Gastrocnemius medialis (tissue), 4 donors: ENCODE results near the gene PTPRN2. TPM values are rescaled to one million over a fixed set of nuclear protein-coding genes. Genes with fewer than 3 reads are reported as not detected.

ENCODE experiments used
- ATAC-seq, 2 donors: fragments of 150-250 bp; one replicate each; pipeline ENCODE4 v1.9.1; 2016
- DNase-seq, 2 donors: peaks; one replicate each; pipeline ENCODE4 v3.0.0-alpha.2; 2019
- H3K27ac ChIP-seq, 4 donors: fragments of 200-600 bp; sonication (generic); 1 replicate in 1 of 4; 2 replicates in 3 of 4; pipeline ENCODE4 v1.5.1; 2016 to 2018; ENCODE audit warnings: mild to moderate bottlenecking in 2 of 4, moderate library complexity in 1 of 4
- H3K27me3 ChIP-seq, 3 donors: fragments of 200-600 bp; sonication (generic) in 2 of 3; 1 replicate in 1 of 3; 2 replicates in 2 of 3; pipeline versions ENCODE4 v1.5.1 to v1.6.0; 2016 to 2019; ENCODE audit warnings: mild to moderate bottlenecking in 1 of 3, moderate library complexity in 1 of 3
- H3K36me3 ChIP-seq, 2 donors: fragments of 200-600 bp; sonication (generic) in 1 of 2; one replicate each; pipeline ENCODE4 v1.5.1; 2017 to 2018
- H3K4me1 ChIP-seq, 2 donors: fragments of 200-600 bp; sonication (generic) in 1 of 2; one replicate each; pipeline ENCODE4 v1.5.1; 2016 to 2017; ENCODE audit warnings: mild to moderate bottlenecking in 2 of 2
- H3K4me3 ChIP-seq, 4 donors: fragments of 200-600 bp; sonication (generic) in 3 of 4; 1 replicate in 1 of 4; 2 replicates in 3 of 4; pipeline ENCODE4 v1.5.1; 2016 to 2019; ENCODE audit warnings: mild to moderate bottlenecking in 2 of 4
- H3K9me3 ChIP-seq, 3 donors: fragments of 200-600 bp; sonication (generic) in 2 of 3; 1 replicate in 1 of 3; 2 replicates in 2 of 3; pipeline ENCODE4 v1.5.1; 2016 to 2019
- POLR2A ChIP-seq, 2 donors: fragments of 450-650 bp; IDR thresholded peaks; one replicate each; pipeline ENCODE4 v1.6.1; 2017; ENCODE audit warnings: antibody characterized with exemption in 2 of 2, mild to moderate bottlenecking in 2 of 2, moderate library complexity in 2 of 2
- in situ Hi-C, 4 donors: fragments of 200-750 bp; cut with MboI; loops; one replicate each; pipeline versions ENCODE4 v1.15.0 to v1.8.0; 2017; ENCODE audit warnings: low sequenced_read_pairs in 4 of 4
- intact Hi-C: fragments of 100-400 bp; cut with DNase I; formaldehyde crosslinking; loops from one replicate; pipeline ENCODE4 v1.15.1; 2023; ENCODE audit warnings: low total_unique reads
- total RNA-seq, 4 donors: library from RNA; depleted of rRNA; stranded (reverse); fragments of >200 nt; gene quantifications; one replicate each; pipeline versions ENCODE4 v1.1.0 to v1.2.3, GENCODE V29; 2016
- TF ChIP-seq, protein P1 (sequence below), 5 experiments: fragments of 450-650 bp in 3 of 5; fragments of 200-600 bp in 2 of 5; sonication (generic) in 2 of 5; IDR thresholded peaks in 4 of 5; conservative IDR thresholded peaks in 1 of 5; 1 replicate in 4 of 5; 2 replicates in 1 of 5; pipeline ENCODE4 v1.5.1; 2016 to 2019; ENCODE audit warnings: antibody characterized with exemption in 5 of 5, mild to moderate bottlenecking in 3 of 5, moderate library complexity in 3 of 5

PTPRN2 gene
- total RNA-seq, 4 donors from 2014 or later, result 0.66 to 0.85 (median 0.81) TPM

DNA sequence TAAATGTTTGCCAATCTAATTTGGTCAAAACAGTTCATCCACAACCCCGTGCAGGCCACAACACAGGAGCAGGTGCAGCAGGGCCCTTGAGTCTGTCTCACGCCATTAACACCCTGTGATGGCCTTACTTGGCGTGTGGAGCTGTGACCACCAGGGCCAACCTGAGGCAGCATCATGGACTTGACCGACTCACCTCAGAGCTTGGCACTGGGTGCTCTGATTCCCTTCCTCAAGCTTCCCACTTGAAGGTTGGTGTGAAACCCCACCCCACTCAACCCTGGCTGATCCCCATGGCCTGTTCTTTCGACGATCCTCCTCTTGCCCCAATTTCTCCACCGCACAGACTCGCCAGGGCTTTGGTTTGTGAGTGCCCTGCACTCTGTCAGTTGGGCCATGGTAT lies 623.1 kb downstream of the PTPRN2 start:
- ATAC-seq (no peak), DNase-seq (no peak)
- Histone ChIP-seq H3K27me3 (no peaks in the 10 kb centered on the region), H3K27ac (no peak overlapping the region), H3K4me1 (no peaks in the 10 kb centered on the region), H3K4me3 (no peak overlapping the region), H3K36me3 (no peaks in the 10 kb centered on the region), H3K9me3 (no peaks in the 10 kb centered on the region)
- intact Hi-C loops (no loop called here), in situ Hi-C loops (no loop called here)
- no peak for TF ChIP-seq POLR2A (IDR thresholded peaks at IDR 0.05)
- TF ChIP-seq, protein P1, sequence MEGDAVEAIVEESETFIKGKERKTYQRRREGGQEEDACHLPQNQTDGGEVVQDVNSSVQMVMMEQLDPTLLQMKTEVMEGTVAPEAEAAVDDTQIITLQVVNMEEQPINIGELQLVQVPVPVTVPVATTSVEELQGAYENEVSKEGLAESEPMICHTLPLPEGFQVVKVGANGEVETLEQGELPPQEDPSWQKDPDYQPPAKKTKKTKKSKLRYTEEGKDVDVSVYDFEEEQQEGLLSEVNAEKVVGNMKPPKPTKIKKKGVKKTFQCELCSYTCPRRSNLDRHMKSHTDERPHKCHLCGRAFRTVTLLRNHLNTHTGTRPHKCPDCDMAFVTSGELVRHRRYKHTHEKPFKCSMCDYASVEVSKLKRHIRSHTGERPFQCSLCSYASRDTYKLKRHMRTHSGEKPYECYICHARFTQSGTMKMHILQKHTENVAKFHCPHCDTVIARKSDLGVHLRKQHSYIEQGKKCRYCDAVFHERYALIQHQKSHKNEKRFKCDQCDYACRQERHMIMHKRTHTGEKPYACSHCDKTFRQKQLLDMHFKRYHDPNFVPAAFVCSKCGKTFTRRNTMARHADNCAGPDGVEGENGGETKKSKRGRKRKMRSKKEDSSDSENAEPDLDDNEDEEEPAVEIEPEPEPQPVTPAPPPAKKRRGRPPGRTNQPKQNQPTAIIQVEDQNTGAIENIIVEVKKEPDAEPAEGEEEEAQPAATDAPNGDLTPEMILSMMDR (IDR thresholded peaks at IDR 0.05 in 4 of 5, conservative IDR thresholded peaks at IDR 0.05 in 1 of 5), result no peak

DNA sequence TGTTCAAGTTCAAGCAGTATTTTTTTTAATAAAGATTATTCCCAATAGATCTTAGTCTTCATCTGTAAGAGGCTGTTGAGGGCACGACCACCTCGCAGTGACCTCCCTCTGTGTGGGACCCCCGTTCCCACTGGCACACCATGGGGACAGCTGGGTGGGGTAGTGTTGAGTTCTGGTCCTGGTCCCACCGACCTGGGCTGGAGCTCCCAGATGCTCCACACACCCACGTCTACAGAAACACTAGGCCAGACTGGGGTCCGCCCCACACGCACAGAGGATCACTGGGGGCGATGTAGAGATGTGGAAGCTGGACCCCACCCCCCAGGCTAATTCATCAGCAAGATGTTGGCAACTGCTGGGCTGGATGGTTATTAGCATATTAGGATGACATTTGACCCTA lies 623.6 kb downstream of the PTPRN2 start:
- DNase-seq, result no peak
- in situ Hi-C loops, result no loop called here

DNA sequence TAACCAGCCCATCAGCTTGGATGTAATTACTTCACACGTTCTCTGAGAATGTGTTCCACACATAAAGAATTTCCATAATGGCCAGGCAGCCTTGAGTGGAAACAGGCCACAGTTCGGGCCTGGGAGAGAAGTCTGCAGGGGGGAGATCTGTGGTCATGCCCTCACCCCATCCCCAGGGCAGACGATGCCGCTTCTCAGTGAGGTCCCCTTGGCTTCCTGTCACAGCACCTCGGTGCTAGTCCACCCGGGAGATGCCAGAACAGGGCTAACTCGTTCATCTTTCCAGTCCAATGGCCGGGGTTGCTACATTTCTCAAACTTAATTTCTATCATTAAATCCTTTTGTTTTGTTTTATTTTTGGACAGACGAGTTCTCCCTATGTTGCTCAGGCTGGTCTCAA lies 624.1 kb downstream of the PTPRN2 start:
- Histone ChIP-seq H3K36me3 (no peaks in the 10 kb centered on the region), H3K27me3 (no peaks in the 10 kb centered on the region), H3K4me1 (no peaks in the 10 kb centered on the region), H3K9me3 (peaks cover 0 to 3% (median 0%) of the 10 kb centered on the region in 3 donors), H3K27ac (no peak overlapping the region), H3K4me3 (no peak overlapping the region)
- DNase-seq (no peak), ATAC-seq (no peak)
- intact Hi-C loops (no loop called here), in situ Hi-C loops (no loop called here)
- TF ChIP-seq POLR2A (IDR thresholded peaks at IDR 0.05), result no peak
- TF ChIP-seq, protein P1 (IDR thresholded peaks at IDR 0.05 in 4 of 5, conservative IDR thresholded peaks at IDR 0.05 in 1 of 5), result no peak

More for the DNA sequence above, 623.6 kb downstream of the PTPRN2 start:
- TF ChIP-seq, protein P1 (IDR thresholded peaks at IDR 0.05 in 4 of 5, conservative IDR thresholded peaks at IDR 0.05 in 1 of 5), result no peak
- TF ChIP-seq POLR2A (IDR thresholded peaks at IDR 0.05), result no peak
- Histone ChIP-seq H3K36me3 (no peaks in the 10 kb centered on the region), H3K27ac (no peak overlapping the region), H3K4me3 (no peak overlapping the region), H3K4me1 (no peaks in the 10 kb centered on the region), H3K9me3 (no peaks in the 10 kb centered on the region), H3K27me3 (no peaks in the 10 kb centered on the region)
- no peak for ATAC-seq
- intact Hi-C loops, result no loop called here

DNA sequence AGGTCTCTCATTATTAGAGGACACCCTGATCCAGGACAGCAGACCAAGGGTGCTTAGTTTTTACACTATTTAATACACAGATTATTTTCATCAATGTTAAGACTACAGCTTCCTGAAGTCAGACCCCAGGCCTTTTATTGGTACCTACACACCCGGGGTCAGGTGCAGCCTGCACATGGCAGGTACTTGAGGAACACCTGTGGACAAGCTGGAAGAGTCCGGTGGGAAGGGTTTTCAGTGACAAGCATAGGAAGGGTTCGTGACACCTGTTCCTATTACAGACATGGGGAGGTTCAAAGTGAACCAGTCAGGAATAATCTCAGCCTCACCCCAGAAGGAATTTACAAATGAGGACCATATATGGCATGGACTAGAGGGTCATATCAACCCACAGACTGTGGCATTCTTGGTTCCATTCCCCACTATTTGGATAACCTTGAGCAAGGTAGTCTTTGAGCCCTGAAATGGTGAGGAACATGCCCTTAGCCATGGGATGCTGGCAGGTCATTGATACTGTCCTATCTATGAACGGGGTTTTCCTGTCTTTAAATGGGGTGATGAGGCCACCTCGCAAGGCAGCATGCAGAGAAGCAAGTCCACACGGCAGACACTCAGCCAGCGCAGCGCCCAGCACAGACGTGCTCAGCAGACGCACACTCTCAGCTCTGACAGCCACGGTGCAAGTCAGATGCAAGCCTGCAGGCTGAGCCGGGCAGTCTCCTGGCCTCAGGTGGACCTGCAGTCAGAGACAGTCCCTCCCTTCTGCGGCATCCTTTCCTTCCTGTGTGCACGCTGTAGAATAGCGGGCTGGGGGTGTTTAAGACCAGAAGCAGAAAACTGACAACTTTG lies 624.9 kb downstream of the PTPRN2 start:
- Histone ChIP-seq H3K4me1 (no peaks in the 10 kb centered on the region), H3K36me3 (no peaks in the 10 kb centered on the region), H3K27ac (no peak overlapping the region), H3K4me3 (no peak overlapping the region), H3K27me3 (no peaks in the 10 kb centered on the region), H3K9me3 (peaks cover 0 to 3% (median 0%) of the 10 kb centered on the region in 3 donors)
- TF ChIP-seq, protein P1 (IDR thresholded peaks at IDR 0.05 in 4 of 5, conservative IDR thresholded peaks at IDR 0.05 in 1 of 5), result no peak
- TF ChIP-seq POLR2A (IDR thresholded peaks at IDR 0.05), result no peak
- in situ Hi-C loops, result no loop called here
- no peak for DNase-seq
- no peak for ATAC-seq
- intact Hi-C loops, result no loop called here
